Endothelial cell of umbilical vein (primary cell): ENCODE results near the gene ANG. TPM values are rescaled to one million over a fixed set of nuclear protein-coding genes. Genes with fewer than 3 reads are reported as not detected.

Source experiments
- BruUV-seq: library from RNA; stranded (reverse); fragments of 400-500 nt; replicated peaks from 2 replicates; lab custom pipeline; 2021; lab: Mats Ljungman, UMichigan
- CTCF ChIA-PET: fragments of 300-600, 350-600 bp; sonication (Branson Sonifier 250); formaldehyde crosslinking; loops from one replicate; lab custom pipeline; 2021; ENCODE audit warnings: antibody characterized with exemption, inconsistent platforms; lab: Charles Lee
- POLR2A ChIA-PET: fragments of 300-600, 350-600 bp; sonication (Branson Sonifier 250); formaldehyde crosslinking; loops from one replicate; lab custom pipeline; 2021; ENCODE audit warnings: antibody characterized with exemption, inconsistent platforms; lab: Charles Lee
- DNase-seq: peaks from one replicate; pipeline ENCODE4 v3.0.0-alpha.2; 2011; ENCODE audit warnings: low read depth, low spot score
- FAIRE-seq: peaks from 2 replicates; lab custom pipeline; 2011; peaks lifted over from hg19 to GRCh38; lab: Jason Lieb, UNC
- H2AFZ ChIP-seq: 2 replicates; pipeline ENCODE4 v1.6.0; 2012; ENCODE audit warnings: low read depth, low read length, control low read depth, inconsistent platforms
- H3K27ac ChIP-seq: 2 replicates; pipeline ENCODE4 v1.5.1; 2011; ENCODE audit warnings: low read depth, mild to moderate bottlenecking, control low read depth, low read length, moderate library complexity; ENCODE audit not compliant: insufficient read depth
- H3K27me3 ChIP-seq, 2 experiments: 2 replicates each; pipeline versions ENCODE4 v1.6.0 to v1.6.1; 2011; ENCODE audit warnings: low read length in 2 of 2, mixed read lengths in 1 of 2; ENCODE audit not compliant: control insufficient read depth in 2 of 2, insufficient read depth in 2 of 2
- H3K36me3 ChIP-seq, 2 experiments: 2 replicates in 1 of 2; 3 replicates in 1 of 2; pipeline ENCODE4 v1.5.1; 2011; ENCODE audit warnings: low read length in 2 of 2, mild to moderate bottlenecking in 1 of 2, moderate library complexity in 1 of 2; ENCODE audit not compliant: control insufficient read depth in 2 of 2, insufficient read depth in 2 of 2; ENCODE audit errors: extremely low read depth in 1 of 2
- H3K4me1 ChIP-seq: 3 replicates; pipeline ENCODE4 v1.5.1; 2011; ENCODE audit warnings: mild to moderate bottlenecking, low read length; ENCODE audit not compliant: control insufficient read depth, insufficient read depth; ENCODE audit errors: extremely low read depth
- H3K4me2 ChIP-seq: 2 replicates; pipeline ENCODE4 v1.6.1; 2011; ENCODE audit warnings: low read length, control low read depth, mixed read lengths; ENCODE audit not compliant: insufficient read depth
- H3K4me3 ChIP-seq, 3 experiments: fragments of 200-600 bp in 1 of 3; sonication (generic), shearing (Covaris generic) in 1 of 3; replicated peaks in 1 of 3; 2 replicates each; pipeline ENCODE4 v1.5.1; 2011 to 2016; ENCODE audit warnings: control low read depth in 3 of 3, low read length in 3 of 3, mild to moderate bottlenecking in 2 of 3, inconsistent platforms in 1 of 3, low read depth in 1 of 3, moderate library complexity in 1 of 3; ENCODE audit not compliant: insufficient read depth in 1 of 3
- H3K79me2 ChIP-seq: 2 replicates; pipeline ENCODE4 v1.6.0; 2012; ENCODE audit warnings: low read length, inconsistent platforms; ENCODE audit not compliant: control insufficient read depth, insufficient read depth
- H3K9ac ChIP-seq: replicated peaks from 2 replicates; pipeline ENCODE3; 2011; ENCODE audit warnings: low read length, control low read depth; ENCODE audit not compliant: insufficient read depth; ENCODE audit errors: extremely low read depth
- H3K9me1 ChIP-seq: replicated peaks from 3 replicates; pipeline ENCODE4 v1.6.0; 2011; ENCODE audit warnings: mild to moderate bottlenecking, low read length; ENCODE audit not compliant: control insufficient read depth, insufficient read depth; ENCODE audit errors: extremely low read depth
- H3K9me3 ChIP-seq: replicated peaks from 2 replicates; pipeline ENCODE4 v1.5.1; 2012; ENCODE audit warnings: low read length, inconsistent platforms; ENCODE audit not compliant: control insufficient read depth, insufficient read depth
- H4K20me1 ChIP-seq: replicated peaks from 2 replicates; pipeline ENCODE3; 2011; ENCODE audit warnings: mild to moderate bottlenecking, low read length; ENCODE audit not compliant: control insufficient read depth, insufficient read depth; ENCODE audit errors: extremely low read depth
- EZH2 ChIP-seq: IDR thresholded peaks from 2 replicates; pipeline ENCODE4 v1.6.1; 2012; ENCODE audit warnings: borderline replicate concordance, low read depth, mild to moderate bottlenecking, moderate library complexity, low read length, inconsistent platforms; ENCODE audit not compliant: severe bottlenecking
- FOS ChIP-seq: IDR thresholded peaks from 2 replicates; pipeline ENCODE4 v1.6.1; 2011; ENCODE audit warnings: mild to moderate bottlenecking, low read length, moderate library complexity, borderline replicate concordance; ENCODE audit not compliant: insufficient read depth
- GATA2 ChIP-seq: IDR thresholded peaks from 2 replicates; pipeline ENCODE4 v1.7.0; 2011; ENCODE audit warnings: low read depth, mild to moderate bottlenecking, moderate library complexity, mixed read lengths, low read length; ENCODE audit not compliant: insufficient read length, insufficient read depth
- JUN ChIP-seq: IDR thresholded peaks from 2 replicates; pipeline ENCODE4 v1.6.1; 2011; ENCODE audit warnings: borderline replicate concordance, low read depth; ENCODE audit not compliant: insufficient read length, insufficient read depth
- MYC ChIP-seq: IDR thresholded peaks from one replicate; pipeline ENCODE4 v1.6.1; 2011; ENCODE audit warnings: mild to moderate bottlenecking, low read depth, low read length
- POLR2A ChIP-seq: IDR thresholded peaks from 2 replicates; pipeline ENCODE4 v1.6.1; 2012; ENCODE audit warnings: low read depth, mild to moderate bottlenecking, control low read depth, low read length
- POLR2AphosphoS5 ChIP-seq: IDR thresholded peaks from 2 replicates; pipeline ENCODE4 v1.6.1; 2012; ENCODE audit warnings: low read depth, mild to moderate bottlenecking, control low read depth, low read length, moderate library complexity; ENCODE audit not compliant: insufficient read depth
- dilution Hi-C: fragments of 300-500 bp; cut with MboI; formaldehyde crosslinking; loops from one replicate; pipeline ENCODE4 v1.15.0; 2019; ENCODE audit warnings: low sequenced_read_pairs; ENCODE audit not compliant: extremely low pct_ligation_motif_present
- intact Hi-C: fragments of 100-400 bp; cut with micrococcal nuclease; formaldehyde crosslinking; loops from one replicate; pipeline ENCODE4 v1.10.0; 2022
- polyA plus RNA-seq, 4 experiments: library from polyadenylated mRNA; depleted of rRNA in 3 of 4; stranded (reverse) in 3 of 4; unstranded in 1 of 4; fragments of >200 nt; gene quantifications; 2 replicates each; pipeline versions ENCODE4 v1.2.1 to v1.2.3, GENCODE V29; 2011 to 2012; ENCODE audit warnings: missing spikeins in 1 of 4
- total RNA-seq: library from RNA; stranded (reverse); gene quantifications from 2 replicates; pipeline ENCODE4 v1.2.3, GENCODE V29; 2021
- TF ChIP-seq, protein P1 (sequence below), 2 donors: IDR thresholded peaks; 1 replicate in 1 of 2; 2 replicates in 1 of 2; pipeline ENCODE4 v1.5.1; 2011; ENCODE audit warnings: low read length in 2 of 2, mild to moderate bottlenecking in 2 of 2, moderate library complexity in 2 of 2, control low read depth in 1 of 2, inconsistent platforms in 1 of 2, low read depth in 1 of 2; ENCODE audit not compliant: insufficient read depth in 1 of 2; ENCODE audit errors: extremely low read depth in 1 of 2
- TF ChIP-seq, protein P2 (sequence below): IDR thresholded peaks from 2 replicates; pipeline ENCODE4 v1.6.1; 2011; ENCODE audit not compliant: insufficient read depth, insufficient read length

Gene ANG
- total and polyA plus RNA-seq, 2 donors (not counting 3 experiments of a cell fraction or from before 2014, with no cell fraction given) = 6.2 to 11.2 TPM

GRCh38 chr14:20667957-20668356 is 20.6 kb upstream of the ANG start:
- CTCF ChIA-PET = no interaction called here
- Histone ChIP-seq H4K20me1 (no peaks in the 10 kb centered on the region), H3K79me2 (no peaks in the 10 kb centered on the region), H3K9me3 (no peaks in the 10 kb centered on the region), H3K36me3 (no peaks in the 10 kb centered on the region), H3K4me1 (peaks cover 3% of the 10 kb centered on the region), H3K4me2 (no peak overlapping the region), H3K4me3 (no peak overlapping the region), H2AFZ (no peak overlapping the region), H3K9me1 (no peaks in the 10 kb centered on the region), H3K27me3 (peaks cover 4 to 8% of the 10 kb centered on the region in 2 experiments), H3K9ac (no peak overlapping the region), H3K27ac (no peak overlapping the region)
- TF ChIP-seq FOS (no peak), POLR2A (no peak), GATA2 (no peak)
- TF ChIP-seq, protein P1, sequence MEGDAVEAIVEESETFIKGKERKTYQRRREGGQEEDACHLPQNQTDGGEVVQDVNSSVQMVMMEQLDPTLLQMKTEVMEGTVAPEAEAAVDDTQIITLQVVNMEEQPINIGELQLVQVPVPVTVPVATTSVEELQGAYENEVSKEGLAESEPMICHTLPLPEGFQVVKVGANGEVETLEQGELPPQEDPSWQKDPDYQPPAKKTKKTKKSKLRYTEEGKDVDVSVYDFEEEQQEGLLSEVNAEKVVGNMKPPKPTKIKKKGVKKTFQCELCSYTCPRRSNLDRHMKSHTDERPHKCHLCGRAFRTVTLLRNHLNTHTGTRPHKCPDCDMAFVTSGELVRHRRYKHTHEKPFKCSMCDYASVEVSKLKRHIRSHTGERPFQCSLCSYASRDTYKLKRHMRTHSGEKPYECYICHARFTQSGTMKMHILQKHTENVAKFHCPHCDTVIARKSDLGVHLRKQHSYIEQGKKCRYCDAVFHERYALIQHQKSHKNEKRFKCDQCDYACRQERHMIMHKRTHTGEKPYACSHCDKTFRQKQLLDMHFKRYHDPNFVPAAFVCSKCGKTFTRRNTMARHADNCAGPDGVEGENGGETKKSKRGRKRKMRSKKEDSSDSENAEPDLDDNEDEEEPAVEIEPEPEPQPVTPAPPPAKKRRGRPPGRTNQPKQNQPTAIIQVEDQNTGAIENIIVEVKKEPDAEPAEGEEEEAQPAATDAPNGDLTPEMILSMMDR (IDR thresholded peaks at IDR 0.05; ENCODE audit: extremely low read depth in 1 of 2, insufficient read depth in 1 of 2, low read depth in 1 of 2, low read length in 2 of 2) = no peak
- no TSS peak for BruUV-seq
- intact Hi-C loops (no loop called here), dilution Hi-C loops (no loop called here)
- FAIRE-seq (no peak), DNase-seq (no peak)
- POLR2A ChIA-PET = no interaction called here

DNA sequence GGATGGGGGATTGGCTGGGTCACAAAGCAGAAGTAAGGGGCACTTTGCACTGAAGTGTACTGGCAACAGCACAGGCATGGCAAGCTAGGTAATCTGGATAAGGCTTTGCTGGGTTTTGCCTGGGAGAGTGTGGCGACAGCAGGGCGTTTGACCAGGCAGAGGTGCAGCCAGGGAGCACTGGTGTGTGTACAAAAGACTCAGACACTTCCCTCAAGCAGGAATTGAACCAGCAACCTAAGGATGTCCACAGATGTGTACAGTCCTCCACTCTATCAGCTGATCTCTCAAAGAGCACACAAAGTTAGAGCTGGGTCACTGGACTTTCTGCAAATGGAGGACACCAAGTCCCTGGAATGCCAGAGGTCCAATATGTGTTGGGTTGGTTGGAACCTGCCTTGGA is 19.6 kb upstream of the ANG start:
- FAIRE-seq (no peak), DNase-seq (no peak)
- H4K20me1 ChIP-seq = no peaks in the 10 kb centered on the region
- H3K9me3 ChIP-seq = no peaks in the 10 kb centered on the region
- no peaks in the 10 kb centered on the region for H3K9me1 ChIP-seq
- H3K4me3 ChIP-seq = no peak overlapping the region
- H3K79me2 ChIP-seq = no peaks in the 10 kb centered on the region
- H2AFZ ChIP-seq = no peak overlapping the region
- H3K4me2 ChIP-seq = no peak overlapping the region
- no TSS peak for BruUV-seq
- H3K36me3 ChIP-seq = no peaks in the 10 kb centered on the region
- POLR2A ChIA-PET = no interaction called here
- CTCF ChIA-PET = interaction anchor here (1.5 to 1.6 kb wide), 2 partner anchors 10 to 23 kb away, joined by 4 to 5 read pairs; no protein-coding TSS in a partner anchor
- peaks cover under 1 to 6% of the 10 kb centered on the region in 2 experiments for H3K27me3 ChIP-seq
- H3K9ac ChIP-seq = no peak overlapping the region
- TF ChIP-seq POLR2A = no peak
- TF ChIP-seq, protein P2, sequence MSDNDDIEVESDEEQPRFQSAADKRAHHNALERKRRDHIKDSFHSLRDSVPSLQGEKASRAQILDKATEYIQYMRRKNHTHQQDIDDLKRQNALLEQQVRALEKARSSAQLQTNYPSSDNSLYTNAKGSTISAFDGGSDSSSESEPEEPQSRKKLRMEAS = no peak
- TF ChIP-seq, protein P1 (IDR thresholded peaks at IDR 0.05; ENCODE audit: extremely low read depth in 1 of 2, insufficient read depth in 1 of 2, low read depth in 1 of 2, low read length in 2 of 2) = no peak
- no peak for TF ChIP-seq GATA2
- no peak for TF ChIP-seq EZH2
- no peak for TF ChIP-seq FOS
- TF ChIP-seq JUN = no peak
- TF ChIP-seq POLR2AphosphoS5 = no peak
- TF ChIP-seq MYC = no peak
- dilution Hi-C loops = no loop called here
- intact Hi-C loops = no loop called here
- H3K27ac ChIP-seq = no peak overlapping the region
- peaks cover 3% of the 10 kb centered on the region for H3K4me1 ChIP-seq
